ENCODE data around the gene SVBP.
"Not testable (repeated sequence)": the region's sequence is repeated elsewhere in the genome, so short reads cannot be mapped to it uniquely, and the experiment has no call there.

DNA sequence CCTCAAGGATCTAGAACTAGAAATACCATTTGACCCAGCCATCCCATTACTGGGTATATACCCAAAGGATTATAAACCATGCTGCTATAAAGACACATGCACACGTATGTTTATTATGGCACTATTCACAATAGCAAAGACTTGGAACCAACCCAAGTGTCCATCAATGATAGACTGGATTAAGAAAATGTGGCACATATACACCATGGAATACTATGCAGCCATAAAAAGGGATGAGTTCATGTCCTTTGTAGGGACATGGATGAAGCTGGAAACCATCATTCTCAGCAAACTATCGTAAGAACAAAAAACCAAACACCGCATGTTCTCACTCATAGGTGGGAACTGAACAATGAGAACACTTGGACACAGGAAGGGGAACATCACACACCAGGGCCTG lies 2.4 kb downstream of the SVBP start:
- TF ChIP-seq, protein P1, sequence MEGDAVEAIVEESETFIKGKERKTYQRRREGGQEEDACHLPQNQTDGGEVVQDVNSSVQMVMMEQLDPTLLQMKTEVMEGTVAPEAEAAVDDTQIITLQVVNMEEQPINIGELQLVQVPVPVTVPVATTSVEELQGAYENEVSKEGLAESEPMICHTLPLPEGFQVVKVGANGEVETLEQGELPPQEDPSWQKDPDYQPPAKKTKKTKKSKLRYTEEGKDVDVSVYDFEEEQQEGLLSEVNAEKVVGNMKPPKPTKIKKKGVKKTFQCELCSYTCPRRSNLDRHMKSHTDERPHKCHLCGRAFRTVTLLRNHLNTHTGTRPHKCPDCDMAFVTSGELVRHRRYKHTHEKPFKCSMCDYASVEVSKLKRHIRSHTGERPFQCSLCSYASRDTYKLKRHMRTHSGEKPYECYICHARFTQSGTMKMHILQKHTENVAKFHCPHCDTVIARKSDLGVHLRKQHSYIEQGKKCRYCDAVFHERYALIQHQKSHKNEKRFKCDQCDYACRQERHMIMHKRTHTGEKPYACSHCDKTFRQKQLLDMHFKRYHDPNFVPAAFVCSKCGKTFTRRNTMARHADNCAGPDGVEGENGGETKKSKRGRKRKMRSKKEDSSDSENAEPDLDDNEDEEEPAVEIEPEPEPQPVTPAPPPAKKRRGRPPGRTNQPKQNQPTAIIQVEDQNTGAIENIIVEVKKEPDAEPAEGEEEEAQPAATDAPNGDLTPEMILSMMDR (IDR thresholded peaks at IDR 0.05; ENCODE audit: low read depth, low read length, missing input control): not testable (repeated sequence)
- TF ChIP-seq, protein P2, sequence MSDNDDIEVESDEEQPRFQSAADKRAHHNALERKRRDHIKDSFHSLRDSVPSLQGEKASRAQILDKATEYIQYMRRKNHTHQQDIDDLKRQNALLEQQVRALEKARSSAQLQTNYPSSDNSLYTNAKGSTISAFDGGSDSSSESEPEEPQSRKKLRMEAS (IDR thresholded peaks at IDR 0.05): not testable (repeated sequence)
- not testable (repeated sequence) for TF ChIP-seq EGR1 (IDR thresholded peaks at IDR 0.05; ENCODE audit: low read depth in 2 of 2); JUND (IDR thresholded peaks at IDR 0.05); TAF1 (conservative IDR thresholded peaks at IDR 0.05); RXRA (IDR thresholded peaks at IDR 0.05); RAD21 (IDR thresholded peaks at IDR 0.05); SP1 (IDR thresholded peaks at IDR 0.05); GABPA (IDR thresholded peaks at IDR 0.05 in 1 of 2, conservative IDR thresholded peaks at IDR 0.05 in 1 of 2)
- TF ChIP-seq, protein P3, sequence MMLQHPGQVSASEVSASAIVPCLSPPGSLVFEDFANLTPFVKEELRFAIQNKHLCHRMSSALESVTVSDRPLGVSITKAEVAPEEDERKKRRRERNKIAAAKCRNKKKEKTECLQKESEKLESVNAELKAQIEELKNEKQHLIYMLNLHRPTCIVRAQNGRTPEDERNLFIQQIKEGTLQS (IDR thresholded peaks at IDR 0.05): not testable (repeated sequence)
- TF ChIP-seq, protein P4, sequence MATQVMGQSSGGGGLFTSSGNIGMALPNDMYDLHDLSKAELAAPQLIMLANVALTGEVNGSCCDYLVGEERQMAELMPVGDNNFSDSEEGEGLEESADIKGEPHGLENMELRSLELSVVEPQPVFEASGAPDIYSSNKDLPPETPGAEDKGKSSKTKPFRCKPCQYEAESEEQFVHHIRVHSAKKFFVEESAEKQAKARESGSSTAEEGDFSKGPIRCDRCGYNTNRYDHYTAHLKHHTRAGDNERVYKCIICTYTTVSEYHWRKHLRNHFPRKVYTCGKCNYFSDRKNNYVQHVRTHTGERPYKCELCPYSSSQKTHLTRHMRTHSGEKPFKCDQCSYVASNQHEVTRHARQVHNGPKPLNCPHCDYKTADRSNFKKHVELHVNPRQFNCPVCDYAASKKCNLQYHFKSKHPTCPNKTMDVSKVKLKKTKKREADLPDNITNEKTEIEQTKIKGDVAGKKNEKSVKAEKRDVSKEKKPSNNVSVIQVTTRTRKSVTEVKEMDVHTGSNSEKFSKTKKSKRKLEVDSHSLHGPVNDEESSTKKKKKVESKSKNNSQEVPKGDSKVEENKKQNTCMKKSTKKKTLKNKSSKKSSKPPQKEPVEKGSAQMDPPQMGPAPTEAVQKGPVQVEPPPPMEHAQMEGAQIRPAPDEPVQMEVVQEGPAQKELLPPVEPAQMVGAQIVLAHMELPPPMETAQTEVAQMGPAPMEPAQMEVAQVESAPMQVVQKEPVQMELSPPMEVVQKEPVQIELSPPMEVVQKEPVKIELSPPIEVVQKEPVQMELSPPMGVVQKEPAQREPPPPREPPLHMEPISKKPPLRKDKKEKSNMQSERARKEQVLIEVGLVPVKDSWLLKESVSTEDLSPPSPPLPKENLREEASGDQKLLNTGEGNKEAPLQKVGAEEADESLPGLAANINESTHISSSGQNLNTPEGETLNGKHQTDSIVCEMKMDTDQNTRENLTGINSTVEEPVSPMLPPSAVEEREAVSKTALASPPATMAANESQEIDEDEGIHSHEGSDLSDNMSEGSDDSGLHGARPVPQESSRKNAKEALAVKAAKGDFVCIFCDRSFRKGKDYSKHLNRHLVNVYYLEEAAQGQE (IDR thresholded peaks at IDR 0.05): not testable (repeated sequence)
